ENCODE data around the gene GRK5. TPM values are rescaled to one million over a fixed set of nuclear protein-coding genes. Genes with fewer than 3 reads are reported as not detected.

GRK5 gene
- total and polyA plus RNA-seq, 7 donors, result 7.9 to 32.4 (median 19.8) TPM

- intact Hi-C loops (cut with DNase I), result loop anchor here (5.0 kb wide), 1 partner anchor 66 kb away; no protein-coding TSS in a partner anchor
- Histone ChIP-seq H3K9me3 (no peaks in the 10 kb centered on the region), H3K36me3 (no peaks in the 10 kb centered on the region), H3K4me3 (no peak overlapping the region), H3K27me3 (no peaks in the 10 kb centered on the region), H3K27ac (peak overlapping the region in 2 of 4 donors; percentile 5 to 16), H3K4me1 (peaks cover 0 to 61% (median 58%) of the 10 kb centered on the region in 4 donors)
- TF ChIP-seq POLR2AphosphoS5 (IDR thresholded peaks at IDR 0.05), result peak in 1 of 4 donors; percentile 12
- no peak for TF ChIP-seq EP300 (IDR thresholded peaks at IDR 0.05)
- 81 to 85% methylated on average over 16 of the region's 16 CpGs for WGBS, 2 donors
- DNase-seq, result no peak
Observed at GRCh38 chr10:119346095-119346832, 138.9 kb downstream of the GRK5 start.

DNA sequence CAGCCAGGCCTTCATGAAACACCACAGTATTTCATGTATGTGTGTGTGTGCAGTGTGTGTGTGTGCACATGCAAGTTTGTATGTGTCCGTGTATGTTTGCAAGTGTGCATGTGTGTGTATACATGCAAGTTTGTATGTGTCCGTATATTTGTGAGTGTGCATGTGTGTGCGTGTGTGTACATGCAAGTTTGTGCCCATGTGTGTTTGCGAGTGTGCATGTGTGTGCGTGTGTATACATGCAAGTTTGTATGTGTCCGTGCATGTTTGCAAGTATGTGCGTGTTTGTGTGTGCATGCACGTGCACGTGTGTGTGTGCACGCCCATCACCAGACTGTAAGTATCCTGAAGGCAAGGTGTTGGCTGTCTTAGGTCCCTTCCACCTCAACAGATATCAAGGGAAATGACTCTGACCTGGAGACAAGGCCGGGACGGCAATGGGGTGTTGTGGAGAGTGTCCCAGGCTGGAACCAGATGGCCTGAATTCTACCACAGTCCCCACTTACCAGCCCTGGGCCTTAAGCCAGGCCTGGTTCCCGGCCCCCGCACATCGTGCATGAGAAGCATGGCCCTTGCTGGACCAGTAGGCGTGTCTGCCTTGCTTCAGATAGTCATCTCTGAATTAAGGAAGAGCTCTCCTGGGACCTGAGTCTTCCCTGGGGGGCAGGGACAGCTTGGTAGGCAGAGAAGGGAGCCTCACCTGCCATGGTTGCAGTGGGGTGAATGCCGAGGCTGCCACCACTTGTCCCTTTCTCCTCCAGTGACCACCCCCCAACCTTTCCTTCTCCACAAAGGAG is 140.0 kb downstream of the GRK5 start:
- 95 to 96% methylated on average over 17 of the region's 17 CpGs for WGBS, 2 donors
- intact Hi-C loops (cut with DNase I), result loop anchor here (5.0 kb wide), 1 partner anchor 65 kb away; no protein-coding TSS in a partner anchor
- Histone ChIP-seq H3K27me3 (no peaks in the 10 kb centered on the region), H3K9me3 (no peaks in the 10 kb centered on the region), H3K27ac (no peak overlapping the region), H3K4me1 (peaks cover 0 to 52% (median 48%) of the 10 kb centered on the region in 4 donors), H3K36me3 (no peaks in the 10 kb centered on the region), H3K4me3 (no peak overlapping the region)
- TF ChIP-seq POLR2A (IDR thresholded peaks at IDR 0.05) (no peak), POLR2AphosphoS5 (IDR thresholded peaks at IDR 0.05) (no peak), CTCF (IDR thresholded peaks at IDR 0.05) (no peak), EP300 (IDR thresholded peaks at IDR 0.05) (no peak)
- no peak for DNase-seq

DNA sequence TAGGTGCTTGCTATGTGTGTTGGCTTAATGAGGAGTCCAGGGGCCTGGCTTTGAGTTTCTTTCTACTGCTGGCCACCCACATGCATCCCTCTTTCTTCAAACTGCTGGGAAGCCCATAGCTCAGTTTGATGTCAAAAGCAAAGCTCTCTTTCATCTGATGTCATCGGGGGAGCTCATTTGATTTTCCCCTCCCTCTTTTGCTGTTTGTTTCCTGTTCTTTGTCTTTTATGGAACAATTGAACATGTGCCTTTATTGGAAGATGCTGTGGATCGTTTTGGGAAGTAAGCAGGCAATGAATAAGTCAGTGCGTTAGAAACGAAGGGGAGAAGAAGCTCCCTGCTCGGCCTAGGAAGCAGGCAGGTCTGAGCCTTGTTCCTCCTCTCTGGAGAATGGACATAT is 140.7 kb downstream of the GRK5 start:
- 83 to 87% methylated on average over 5 of the region's 5 CpGs for WGBS, 2 donors
- no peak for DNase-seq
- H3K27ac ChIP-seq, result peak overlapping the region in 1 of 4 donors; percentile 71
- H3K4me3 ChIP-seq, result no peak overlapping the region
- intact Hi-C loops (cut with DNase I), result loop anchor here (5.0 kb wide), 1 partner anchor 64 kb away; no protein-coding TSS in a partner anchor
- H3K4me1 ChIP-seq, result peaks cover 0 to 46% (median 41%) of the 10 kb centered on the region in 4 donors
- H3K9me3 ChIP-seq, result no peaks in the 10 kb centered on the region
- H3K36me3 ChIP-seq, result no peaks in the 10 kb centered on the region
- TF ChIP-seq EP300 (IDR thresholded peaks at IDR 0.05) (no peak), POLR2A (IDR thresholded peaks at IDR 0.05) (no peak), CTCF (IDR thresholded peaks at IDR 0.05) (no peak), POLR2AphosphoS5 (IDR thresholded peaks at IDR 0.05) (no peak)
- H3K27me3 ChIP-seq, result no peaks in the 10 kb centered on the region

DNA sequence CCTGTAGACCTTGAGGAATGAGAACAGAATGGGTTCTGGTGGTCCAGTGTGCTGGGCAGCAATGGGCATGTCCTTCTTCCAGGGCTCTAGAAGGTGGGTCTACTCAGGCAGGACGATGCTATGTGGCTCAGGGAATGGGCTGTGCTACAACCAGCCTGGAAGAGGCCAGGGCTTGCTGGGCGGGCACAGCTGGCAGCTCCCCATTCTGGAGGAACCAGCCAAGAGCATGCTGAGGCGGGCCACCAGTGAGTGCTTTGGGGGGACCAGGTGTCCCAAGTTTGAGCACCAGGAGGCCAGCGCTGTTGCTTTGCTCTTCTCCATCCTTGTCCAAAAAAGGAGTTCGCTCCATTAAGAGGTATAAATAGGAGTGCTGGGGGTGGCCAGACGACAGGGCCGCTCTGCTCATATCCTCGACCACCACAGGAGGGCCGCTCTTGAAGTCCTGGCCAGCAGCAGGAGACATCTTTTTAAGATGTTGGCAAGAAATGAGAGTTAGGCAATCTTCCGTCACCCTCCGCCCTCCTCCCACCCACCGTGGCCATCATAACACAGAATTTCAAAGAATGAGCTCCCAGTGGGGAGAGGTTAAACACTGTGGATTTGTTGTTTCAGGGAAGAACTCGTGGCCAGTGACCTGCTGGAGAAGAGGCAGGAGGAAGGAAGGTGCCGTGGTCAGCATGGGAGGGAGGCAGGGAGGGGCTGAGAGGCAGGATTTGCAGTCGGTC is 141.3 kb downstream of the GRK5 start:
- Histone ChIP-seq H3K9me3 (no peaks in the 10 kb centered on the region), H3K27ac (peak overlapping the region; percentile 24 to 71 (median 57)), H3K4me3 (no peak overlapping the region), H3K27me3 (no peaks in the 10 kb centered on the region), H3K36me3 (no peaks in the 10 kb centered on the region), H3K4me1 (peaks cover 0 to 51% (median 44%) of the 10 kb centered on the region in 4 donors)
- no peak for TF ChIP-seq EP300 (IDR thresholded peaks at IDR 0.05)
- no peak for TF ChIP-seq CTCF (IDR thresholded peaks at IDR 0.05)
- TF ChIP-seq POLR2AphosphoS5 (IDR thresholded peaks at IDR 0.05), result no peak
- TF ChIP-seq POLR2A (IDR thresholded peaks at IDR 0.05), result no peak
- DNase-seq, result peak; percentile 77
- 78 to 81% methylated on average over 15 of the region's 15 CpGs for WGBS, 2 donors
- intact Hi-C loops (cut with DNase I), result loop anchor here (5.0 kb wide), 1 partner anchor 64 kb away; no protein-coding TSS in a partner anchor

All from sigmoid colon (tissue), 7 donors.